HepG2 (cell line): ENCODE results near the gene PSORS1C1. TPM values are rescaled to one million over a fixed set of nuclear protein-coding genes. Genes with fewer than 3 reads are reported as not detected.

Experiments used
- ATAC-seq: fragments of 200-7000 bp; cut with Tn5 transposase; 3 replicates; pipeline ENCODE4 v1.9.1; 2020; ENCODE audit warnings: mild to moderate bottlenecking, moderate library complexity
- BruUV-seq: library from RNA; stranded (reverse); fragments of 400-500 nt; replicated peaks from 2 replicates; lab custom pipeline; 2021; lab: Mats Ljungman, UMichigan
- CTCF ChIA-PET: fragments of 300-600 bp; formaldehyde crosslinking; extraction: SDS; loops from one replicate; lab custom pipeline; 2021; ENCODE audit warnings: low total read pairs, inconsistent platforms, low intra/inter-chr PET ratio; lab: Yijun Ruan, JAX
- POLR2A ChIA-PET: fragments of 350-600 bp; sonication (Branson Sonifier 250); formaldehyde crosslinking; loops from one replicate; lab custom pipeline; 2020; ENCODE audit warnings: antibody characterized with exemption, inconsistent platforms; lab: Yijun Ruan, JAX
- DNase-seq: peaks from one replicate; pipeline ENCODE4 v3.0.0-alpha.2; 2015; ENCODE audit warnings: low spot score
- FAIRE-seq: peaks from 3 replicates; lab custom pipeline; 2011; peaks lifted over from hg19 to GRCh38; lab: Jason Lieb, UNC
- H2AFZ ChIP-seq: one replicate; pipeline ENCODE4 v1.6.1; 2011; ENCODE audit warnings: low read length, inconsistent platforms
- H3K27ac ChIP-seq: fragments of 300-600 bp; 3 replicates; pipeline ENCODE4 v1.8.0; 2011; ENCODE audit warnings: mixed run types, mild to moderate bottlenecking, mixed read lengths, low read length, inconsistent platforms; ENCODE audit not compliant: insufficient read depth; ENCODE audit errors: extremely low read length
- H3K27me3 ChIP-seq, 2 experiments: fragments of 200-600 bp in 1 of 2; 2 replicates in 1 of 2; 3 replicates in 1 of 2; pipeline versions ENCODE4 v1.6.0 to v1.8.0; 2011; ENCODE audit warnings: low read length in 2 of 2, mild to moderate bottlenecking in 2 of 2, moderate library complexity in 2 of 2, inconsistent platforms in 1 of 2; ENCODE audit not compliant: insufficient read depth in 2 of 2, control insufficient read depth in 1 of 2
- H3K36me3 ChIP-seq, 2 experiments: fragments of 200-600 bp in 1 of 2; replicated peaks in 1 of 2; 2 replicates in 1 of 2; 3 replicates in 1 of 2; pipeline versions ENCODE4 v1.5.1 to v1.8.0; 2011; ENCODE audit warnings: low read length in 2 of 2, inconsistent platforms in 1 of 2; ENCODE audit not compliant: insufficient read depth in 2 of 2, control insufficient read depth in 1 of 2
- H3K4me1 ChIP-seq: 2 replicates; pipeline ENCODE4 v1.5.1; 2012; ENCODE audit warnings: low read length, inconsistent platforms; ENCODE audit not compliant: insufficient read depth
- H3K4me2 ChIP-seq: 2 replicates; pipeline ENCODE4 v1.6.0; 2011; ENCODE audit warnings: low read depth, low read length, inconsistent platforms
- H3K4me3 ChIP-seq, 3 experiments: fragments of 200-600 bp in 1 of 3; sonication (generic), shearing (Covaris generic) in 1 of 3; replicated peaks in 1 of 3; 2 replicates each; pipeline ENCODE4 v1.5.1; 2011 to 2016; ENCODE audit warnings: low read length in 3 of 3, inconsistent platforms in 2 of 3, low read depth in 2 of 3, mild to moderate bottlenecking in 2 of 3, control low read depth in 1 of 3, mixed read lengths in 1 of 3; ENCODE audit not compliant: insufficient read depth in 1 of 3
- H3K79me2 ChIP-seq: one replicate; pipeline ENCODE4 v1.6.1; 2011; ENCODE audit warnings: low read length, inconsistent platforms; ENCODE audit not compliant: insufficient read depth
- H3K9ac ChIP-seq: 2 replicates; pipeline ENCODE4 v1.6.0; 2011; ENCODE audit warnings: mild to moderate bottlenecking, low read depth, low read length, inconsistent platforms; ENCODE audit not compliant: insufficient read depth
- H3K9me3 ChIP-seq: 2 replicates; pipeline ENCODE4 v1.5.1; 2012; ENCODE audit warnings: mild to moderate bottlenecking, low read length
- H4K20me1 ChIP-seq: 2 replicates; pipeline ENCODE4 v1.6.0; 2011; ENCODE audit warnings: inconsistent platforms, mild to moderate bottlenecking, low read length, moderate library complexity; ENCODE audit not compliant: insufficient read depth
- MXI1 ChIP-seq: IDR thresholded peaks from 3 replicates; pipeline ENCODE4 v1.6.1; 2012; ENCODE audit warnings: low read depth, low read length, inconsistent platforms, borderline replicate concordance
- NCOA5 ChIP-seq: sonication (generic); formaldehyde crosslinking; IDR thresholded peaks from 2 replicates; pipeline ENCODE4 v1.4.0; 2020; ENCODE audit warnings: missing genetic modification reagents
- PCBP1 ChIP-seq: fragments of 200-400 bp; formaldehyde crosslinking; IDR thresholded peaks from 2 replicates; pipeline ENCODE4 v1.6.1; 2017; ENCODE audit warnings: mild to moderate bottlenecking, low read depth, low read length, borderline replicate concordance
- RARA ChIP-seq: IDR thresholded peaks from 2 replicates; pipeline ENCODE4 v1.6.1; 2016; ENCODE audit warnings: missing genetic modification reagents, missing compliant biosample characterization
- RFXAP ChIP-seq: sonication (generic); formaldehyde crosslinking; IDR thresholded peaks from 2 replicates; pipeline ENCODE4 v1.4.0; 2020; ENCODE audit warnings: missing genetic modification reagents, borderline replicate concordance
- ZBTB49 ChIP-seq: sonication (generic); formaldehyde crosslinking; IDR thresholded peaks from 2 replicates; pipeline ENCODE4 v1.4.0; 2020; ENCODE audit warnings: missing genetic modification reagents, borderline replicate concordance
- ZNF136 ChIP-seq: sonication (generic); formaldehyde crosslinking; IDR thresholded peaks from 2 replicates; pipeline ENCODE4 v1.8.1; 2022; ENCODE audit warnings: low read depth, mild to moderate bottlenecking, moderate library complexity, missing genetic modification reagents
- ZNF260 ChIP-seq: sonication (generic); formaldehyde crosslinking; IDR thresholded peaks from 2 replicates; pipeline ENCODE4 v1.4.0; 2020; ENCODE audit warnings: missing genetic modification reagents, low read depth, mild to moderate bottlenecking, borderline replicate concordance
- WGBS: methylation state at CpG from one replicate; pipeline ENCODE4 v1.1.6; 2017; ENCODE audit warnings: low lambda C conversion rate; 5-methylcytosine and 5-hydroxymethylcytosine counted together
- in situ Hi-C: cut with HindIII; loops from 2 replicates; pipeline ENCODE4 v1.10.0; 2017; ENCODE audit warnings: low pct_unique_long_range_greater_than_20kb; ENCODE audit not compliant: extremely low pct_ligation_motif_present
- intact Hi-C: fragments of 100-400 bp; cut with micrococcal nuclease; formaldehyde crosslinking; loops from one replicate; pipeline ENCODE4 v1.10.0; 2022; ENCODE audit not compliant: unreplicated experiment
- polyA plus RNA-seq, 8 experiments: library from polyadenylated mRNA; depleted of rRNA in 3 of 8; stranded (reverse) in 7 of 8; unstranded in 1 of 8; fragments of >200 nt; fragmentation: Illumina TruSeq in 4 of 8; extraction: Trizol in 4 of 8; gene quantifications; 2 replicates each; pipeline versions ENCODE4 v1.2.1 to v1.2.3, GENCODE V29; 2011 to 2016; ENCODE audit warnings: low read depth in 4 of 8, missing spikeins in 1 of 8, mixed read lengths in 1 of 8; ENCODE audit not compliant: insufficient read depth in 1 of 8
- total RNA-seq, 5 experiments: library from RNA; depleted of rRNA; stranded (reverse); fragments of >200 nt; fragmentation: Illumina TruSeq; extraction: Trizol; gene quantifications; 2 replicates each; pipeline ENCODE4 v1.2.3, GENCODE V29; 2016; ENCODE audit warnings: low read depth in 1 of 5

Gene PSORS1C1
- total and polyA plus RNA-seq, 2 of the 13 experiments (the other 11 are each of a cell fraction or from before 2014, with no cell fraction given), result 0.01 to 0.02 TPM

- BruUV-seq, result no TSS peak
- intact Hi-C loops (no loop called here), in situ Hi-C loops (no loop called here)
- DNase-seq (no peak), FAIRE-seq (no peak), ATAC-seq (no peak)
- H3K4me2 ChIP-seq, result no peak overlapping the region
- H3K9me3 ChIP-seq, result no peaks in the 10 kb centered on the region
- H3K79me2 ChIP-seq, result no peaks in the 10 kb centered on the region
- H2AFZ ChIP-seq, result no peak overlapping the region
- ChIA-PET CTCF (no interaction called here), POLR2A (no interaction called here)
- H3K9ac ChIP-seq, result no peak overlapping the region
- TF ChIP-seq ZNF136 (CRISPR knock-in tag) (no peak), MXI1 (no peak), ZNF260 (CRISPR knock-in tag) (no peak), NCOA5 (CRISPR knock-in tag) (no peak), RFXAP (CRISPR knock-in tag) (no peak), PCBP1 (no peak), ZBTB49 (CRISPR knock-in tag) (no peak), RARA (no peak)
- H3K27me3 ChIP-seq, result no peaks in the 10 kb centered on the region
- no peak overlapping the region for H3K4me3 ChIP-seq
- 97% methylated on average over 11 of the region's 15 CpGs for WGBS
- no peak overlapping the region for H3K27ac ChIP-seq
- peaks cover 3 to 26% of the 10 kb centered on the region in 2 experiments; a peak in 4 of 5 replicates for H3K36me3 ChIP-seq
- peaks cover 17% of the 10 kb centered on the region for H3K4me1 ChIP-seq
- no peaks in the 10 kb centered on the region for H4K20me1 ChIP-seq
Measured at GRCh38 chr6:31154436-31154835, 39.8 kb downstream of the PSORS1C1 start.
